HFF-Myc (cell line): ENCODE results near the gene NABP1.

Source experiments
- DNase-seq: peaks from one replicate; pipeline ENCODE4 v3.0.0-alpha.2; 2011; ENCODE audit warnings: low read depth; ENCODE audit errors: extremely low read depth
- H3K4me3 ChIP-seq: replicated peaks from 2 replicates; pipeline ENCODE4 v1.5.1; 2011; ENCODE audit warnings: low read depth, mild to moderate bottlenecking, control low read depth, low read length
- CTCF ChIP-seq: IDR thresholded peaks from 2 replicates; pipeline ENCODE4 v1.5.1; 2012; ENCODE audit warnings: mild to moderate bottlenecking, low read depth, low read length, control low read depth; ENCODE audit errors: missing control alignments

Gene NABP1

GRCh38 chr2:191680639-191681038 lies 2.7 kb downstream of the NABP1 start:
- no peak for TF ChIP-seq CTCF
- peak overlapping the region; percentile 67 for H3K4me3 ChIP-seq
- DNase-seq: no peak

- no peak for TF ChIP-seq CTCF
- peak overlapping the region; percentile 67 for H3K4me3 ChIP-seq
- no peak for DNase-seq
Measured at GRCh38 chr2:191682126-191682525, 4.2 kb downstream of the NABP1 start.

- no peak for TF ChIP-seq CTCF
- no peak overlapping the region for H3K4me3 ChIP-seq
- no peak for DNase-seq
Measured at GRCh38 chr2:191686066-191686465, 8.1 kb downstream of the NABP1 start.

GRCh38 chr2:191686729-191687128 lies 8.8 kb downstream of the NABP1 start:
- no peak for TF ChIP-seq CTCF
- DNase-seq: no peak
- H3K4me3 ChIP-seq: no peak overlapping the region

GRCh38 chr2:191687867-191688266 lies 9.9 kb downstream of the NABP1 start:
- H3K4me3 ChIP-seq: no peak overlapping the region
- no peak for DNase-seq
- TF ChIP-seq CTCF: no peak

GRCh38 chr2:191688934-191689695 lies 11.2 kb downstream of the NABP1 start:
- no peak for TF ChIP-seq CTCF
- no peak overlapping the region for H3K4me3 ChIP-seq

GRCh38 chr2:191690327-191690726 lies 12.4 kb downstream of the NABP1 start:
- no peak for DNase-seq

More at GRCh38 chr2:191688934-191689695, 11.2 kb downstream of the NABP1 start:
- no peak for DNase-seq

More at GRCh38 chr2:191690327-191690726, 12.4 kb downstream of the NABP1 start:
- H3K4me3 ChIP-seq: no peak overlapping the region
- TF ChIP-seq CTCF: no peak
